Endometrial microvascular endothelial cells (primary cell): ENCODE results near the gene ADAM12. TPM values are rescaled to one million over a fixed set of nuclear protein-coding genes. Genes with fewer than 3 reads are reported as not detected.

ENCODE experiments used
- in situ Hi-C: cut with HindIII; loops from 2 replicates; pipeline ENCODE4 v1.10.0; 2017; ENCODE audit warnings: low sequenced_read_pairs, low pct_unique_long_range_greater_than_20kb; ENCODE audit errors: inconsistent ontology term
- total RNA-seq: library from RNA; depleted of rRNA; stranded (reverse); fragments of >200 nt; gene quantifications from one replicate; pipeline ENCODE4 v1.2.3, GENCODE V29; 2015; ENCODE audit errors: inconsistent ontology term

The ADAM12 gene
- total RNA-seq, 1 donor from 2014 or later = 0.28 TPM

DNA sequence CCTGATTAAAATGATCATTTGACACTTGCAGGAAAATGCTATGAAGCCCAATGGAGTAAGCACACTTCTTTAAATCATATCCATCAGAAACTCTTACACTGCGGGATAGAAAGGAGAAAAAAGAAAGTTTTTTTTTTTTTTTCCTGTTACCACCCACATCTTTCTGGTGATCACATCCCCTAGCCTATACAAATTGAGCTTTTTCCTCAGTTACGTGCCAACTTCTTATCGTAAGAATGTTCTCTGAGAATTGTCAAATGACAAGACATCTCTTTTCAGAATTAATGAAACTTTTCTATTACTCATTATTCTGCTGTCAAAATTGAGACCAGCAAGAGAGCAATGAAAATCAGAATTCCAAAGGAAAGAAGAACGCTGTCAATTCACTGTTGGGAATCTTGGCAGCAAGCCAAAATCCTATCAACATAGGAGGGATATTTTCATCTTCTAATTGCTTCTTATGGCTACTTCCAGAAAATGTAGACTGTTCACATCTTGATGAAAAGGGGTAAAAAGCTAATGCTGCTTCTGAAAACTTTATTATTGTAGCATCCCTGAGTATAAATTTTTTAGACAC, 179.5 kb downstream of the ADAM12 start:
- in situ Hi-C loops = no loop called here

DNA sequence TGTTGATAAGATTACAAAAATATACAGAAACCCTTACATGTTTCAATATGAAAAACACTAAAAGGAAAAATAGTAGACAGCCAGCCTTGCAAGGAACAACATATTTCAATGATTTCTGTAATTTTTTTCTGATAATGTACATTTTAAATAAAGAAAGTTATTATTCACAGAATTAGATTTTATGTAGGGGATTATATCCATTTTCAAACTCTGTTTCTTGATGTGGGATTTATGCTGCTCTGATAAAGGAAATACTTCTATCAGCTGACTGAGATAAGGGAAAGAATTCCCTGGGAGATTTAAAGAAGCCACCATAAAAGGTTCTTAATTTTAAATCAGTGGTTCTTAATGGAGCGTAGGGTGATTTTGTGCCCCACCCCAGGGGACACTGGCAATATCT, 180.4 kb downstream of the ADAM12 start:
- in situ Hi-C loops = no loop called here

DNA sequence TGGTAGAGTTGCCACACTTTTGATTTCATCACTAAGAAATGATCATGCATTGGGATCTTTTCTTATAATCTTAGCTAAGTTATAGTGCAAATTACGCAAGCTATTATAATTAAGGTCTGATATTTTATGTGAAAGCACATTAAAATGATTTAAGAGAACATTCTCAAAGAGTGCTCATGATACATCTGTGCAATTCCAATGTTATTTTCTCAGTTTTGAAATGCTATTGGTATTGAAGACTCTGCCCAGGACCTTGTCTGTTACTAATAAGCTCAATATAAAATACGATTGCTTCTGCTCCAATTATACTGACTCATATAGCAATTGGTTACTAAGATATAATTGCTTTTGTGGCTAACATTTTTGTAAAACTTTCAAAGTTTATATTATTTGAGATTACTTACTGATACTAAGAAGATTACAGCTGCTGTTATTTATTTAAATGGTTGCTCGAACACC, 180.9 kb downstream of the ADAM12 start:
- in situ Hi-C loops = no loop called here

DNA sequence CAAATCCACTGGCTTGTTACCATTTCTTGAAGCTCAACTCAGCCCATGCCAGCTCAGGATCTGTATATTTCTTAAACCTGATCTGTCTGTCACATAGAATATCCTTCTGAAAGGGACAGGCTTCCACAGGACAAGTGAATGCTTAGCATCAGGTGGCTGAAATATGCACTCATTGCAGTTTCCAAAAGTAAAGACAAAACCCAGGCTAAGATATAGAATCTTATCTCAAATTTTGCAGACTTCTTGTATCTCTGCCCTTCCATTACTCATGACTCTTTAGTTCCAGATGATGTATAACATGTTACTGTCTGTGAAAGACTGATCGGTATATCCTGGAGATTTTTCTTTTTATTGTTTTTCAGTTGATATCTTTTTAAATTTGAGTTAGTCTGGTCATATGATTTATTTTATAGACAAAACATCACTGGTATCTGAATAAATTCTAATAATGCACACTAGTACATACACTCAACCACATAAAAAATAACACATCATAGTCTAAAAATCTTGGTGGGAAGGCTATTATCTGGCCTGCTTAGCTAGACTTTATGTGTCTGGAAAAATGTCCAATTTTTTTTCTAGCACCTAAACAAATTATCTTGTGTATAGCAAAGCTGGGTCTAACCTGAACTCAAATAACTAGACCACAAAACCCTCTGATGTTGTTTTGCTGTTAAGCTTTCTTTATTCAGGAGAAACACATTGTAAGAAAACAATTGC, 182.6 kb downstream of the ADAM12 start:
- in situ Hi-C loops = no loop called here

DNA sequence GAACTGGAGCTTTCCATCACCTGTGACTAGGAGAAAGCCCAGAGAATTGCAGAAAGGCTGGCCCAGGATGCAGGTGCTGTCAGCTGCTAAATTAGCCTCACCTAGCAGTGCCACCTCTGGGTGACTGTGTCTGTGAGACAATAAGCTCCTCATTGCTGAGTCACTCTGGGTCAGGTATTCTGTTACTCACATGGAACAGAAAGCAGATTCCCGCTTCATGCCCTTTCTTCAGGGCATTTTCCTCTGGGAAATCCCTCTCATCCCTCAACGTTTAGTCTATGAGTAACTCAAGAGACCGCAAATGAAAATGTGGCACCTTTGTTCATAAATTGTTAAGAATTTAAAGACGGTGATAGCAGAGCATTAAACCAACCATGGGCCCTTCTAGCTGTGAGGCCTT, 184.0 kb downstream of the ADAM12 start:
- in situ Hi-C loops = no loop called here

DNA sequence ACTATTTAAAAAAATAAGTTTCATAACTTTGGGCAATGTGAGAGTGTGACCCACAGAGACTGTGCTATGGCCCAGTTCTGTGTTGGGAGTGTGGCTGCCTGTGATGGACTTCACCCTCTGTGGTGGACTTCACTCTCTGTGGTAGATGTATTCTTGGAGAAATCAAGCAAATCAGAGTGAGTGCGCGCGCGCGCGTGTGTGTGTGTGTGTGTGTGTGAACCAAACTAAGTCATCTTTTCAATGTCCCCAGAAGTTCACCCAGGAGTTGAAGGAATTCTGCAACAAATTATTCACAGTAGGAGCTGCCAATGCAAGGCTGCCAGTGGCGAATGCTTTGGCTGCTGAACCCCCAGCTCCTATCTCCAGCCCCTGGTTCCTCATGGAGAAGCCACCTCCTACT, 184.5 kb downstream of the ADAM12 start:
- in situ Hi-C loops = no loop called here

DNA sequence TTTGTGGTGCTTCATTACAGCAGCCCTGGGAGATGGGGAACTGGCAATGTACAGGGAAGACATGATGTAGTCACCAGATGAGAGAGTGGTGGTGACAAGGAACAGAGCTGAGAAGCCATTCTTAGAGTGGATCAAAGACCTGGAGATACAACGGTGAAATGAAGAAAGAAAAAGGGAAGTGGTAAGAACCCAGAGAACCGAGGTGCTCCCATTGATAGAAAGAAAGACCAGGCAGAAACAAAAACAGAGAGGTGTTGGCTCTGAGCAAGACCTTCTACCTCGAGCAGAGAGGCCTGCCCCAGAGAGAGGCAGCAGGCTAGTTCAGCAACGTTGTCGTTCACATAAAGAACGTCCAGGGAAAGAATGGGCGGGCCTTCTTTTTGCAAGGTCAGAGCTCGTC, 186.7 kb downstream of the ADAM12 start:
- in situ Hi-C loops = no loop called here

DNA sequence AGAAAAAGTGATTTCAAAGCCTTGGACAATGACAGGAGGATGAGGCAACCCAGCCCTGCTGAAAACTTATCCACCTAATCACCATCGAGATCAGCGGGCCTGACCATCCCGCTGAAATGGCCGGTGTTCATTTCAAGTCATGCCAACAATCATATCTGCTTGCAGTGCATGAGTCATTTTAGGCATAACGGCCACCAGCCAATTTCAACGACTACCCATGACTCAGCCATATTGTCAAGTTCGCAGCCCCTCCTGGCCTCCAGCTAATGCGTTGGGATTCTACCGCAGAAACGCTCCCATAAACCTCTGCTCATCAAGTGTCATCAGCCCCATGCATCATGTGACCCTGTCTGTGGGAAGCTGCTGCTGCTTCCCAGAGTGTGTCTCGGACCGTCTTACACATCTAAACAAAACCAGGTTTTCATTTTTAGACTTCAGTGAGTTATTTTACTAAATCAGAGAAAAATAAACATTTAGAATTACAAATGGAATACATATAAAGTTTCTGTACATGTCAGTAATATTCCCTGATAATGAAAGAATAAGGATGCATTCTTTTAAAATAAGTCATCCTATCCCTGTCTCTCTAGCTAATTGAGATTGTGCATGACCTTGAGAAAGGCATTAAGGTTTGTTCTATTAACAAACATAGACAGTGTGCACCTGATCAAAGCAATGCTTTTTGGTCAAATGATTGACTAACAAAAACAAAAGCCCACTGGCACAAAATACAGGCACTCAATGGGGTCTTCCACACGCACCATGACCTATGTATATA, 188.9 kb downstream of the ADAM12 start:
- in situ Hi-C loops = loop anchor here (25.0 kb wide), 1 partner anchor 88 kb away; no protein-coding TSS in a partner anchor

DNA sequence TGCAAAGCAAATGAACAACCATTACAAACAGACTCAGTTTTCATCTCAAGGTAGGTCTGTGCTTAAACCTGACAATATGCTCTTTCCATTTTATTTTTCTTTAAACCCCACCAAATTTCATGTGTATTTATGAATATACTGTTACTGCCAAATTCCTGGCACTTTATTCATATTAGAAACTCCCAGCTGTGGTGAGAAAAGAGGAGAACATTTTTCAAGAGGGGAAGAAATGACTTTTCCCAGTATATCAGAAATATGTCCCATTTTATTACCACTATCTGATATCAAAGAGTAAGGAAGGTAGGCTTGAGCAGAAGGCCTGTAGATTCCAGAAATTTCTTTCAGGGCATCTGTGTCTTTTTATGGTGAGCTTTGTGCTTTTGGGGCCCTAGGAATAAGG, 189.6 kb downstream of the ADAM12 start:
- in situ Hi-C loops = loop anchor here (25.0 kb wide), 1 partner anchor 89 kb away; no protein-coding TSS in a partner anchor

DNA sequence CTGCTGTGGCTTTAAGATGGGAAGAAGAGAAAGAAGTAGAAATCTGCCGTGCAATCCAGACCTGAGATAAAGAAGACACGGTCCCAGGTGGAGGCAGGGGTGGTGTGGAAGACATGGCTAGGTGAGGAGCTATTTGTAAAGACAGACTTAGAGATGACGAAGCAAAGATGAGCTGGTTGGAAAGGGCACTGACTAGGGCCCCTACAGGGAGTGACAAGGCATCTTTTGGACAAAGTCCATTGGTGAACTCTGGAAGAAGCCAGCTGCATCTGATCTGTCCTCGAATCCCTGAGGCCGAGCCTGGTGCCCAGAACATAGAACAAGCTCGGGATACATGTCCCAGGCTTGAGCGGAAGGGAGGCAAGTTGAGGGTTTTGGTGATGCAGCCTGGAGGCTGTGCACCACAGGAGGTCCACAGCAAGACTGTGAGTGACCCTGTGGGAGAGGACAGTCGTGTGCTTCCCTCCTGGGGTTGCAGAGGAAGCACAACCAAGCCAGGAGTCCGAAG, 191.2 kb downstream of the ADAM12 start:
- in situ Hi-C loops = loop anchor here (25.0 kb wide), 1 partner anchor 90 kb away; no protein-coding TSS in a partner anchor

DNA sequence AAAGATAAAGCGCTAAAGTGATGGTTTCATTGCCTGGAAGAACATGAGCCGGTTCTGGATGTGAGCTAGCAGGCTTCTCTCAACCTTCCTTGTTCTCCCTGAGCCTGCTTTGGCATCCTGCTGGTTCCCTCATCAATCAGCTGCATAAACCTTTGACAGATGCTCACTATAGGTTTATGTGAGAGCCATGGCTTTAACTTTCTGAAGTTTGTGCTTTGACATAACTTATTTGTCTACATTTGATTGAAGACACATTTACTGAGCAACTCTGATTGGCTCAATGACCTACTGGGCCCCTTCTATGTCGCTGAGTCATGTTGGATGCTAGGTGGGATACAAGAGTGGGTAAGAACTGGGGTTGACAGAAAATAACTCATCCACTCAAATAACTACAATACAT, 192.0 kb downstream of the ADAM12 start:
- in situ Hi-C loops = loop anchor here (25.0 kb wide), 1 partner anchor 91 kb away; no protein-coding TSS in a partner anchor

DNA sequence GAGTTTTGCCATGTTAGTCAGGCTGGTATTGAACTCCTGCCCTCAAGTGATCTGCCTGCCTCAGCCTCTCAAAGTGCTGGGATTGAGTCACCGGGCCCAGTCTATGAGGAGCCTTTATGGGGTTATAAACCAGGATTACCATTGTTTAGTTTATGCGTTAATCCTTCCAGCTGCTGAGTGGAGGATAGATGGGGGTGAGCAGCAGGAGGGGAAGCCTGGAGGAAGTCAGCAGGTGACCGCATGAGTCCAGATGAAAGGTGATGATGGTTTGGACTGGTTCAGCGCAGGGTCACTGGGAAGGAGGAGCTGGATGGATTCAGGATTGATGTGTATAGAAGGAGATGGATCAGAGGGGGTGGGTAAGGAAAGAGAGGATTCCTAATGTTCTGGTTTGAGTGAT, 197.1 kb downstream of the ADAM12 start:
- in situ Hi-C loops = loop anchor here (25.0 kb wide), 1 partner anchor 96 kb away; no protein-coding TSS in a partner anchor

DNA sequence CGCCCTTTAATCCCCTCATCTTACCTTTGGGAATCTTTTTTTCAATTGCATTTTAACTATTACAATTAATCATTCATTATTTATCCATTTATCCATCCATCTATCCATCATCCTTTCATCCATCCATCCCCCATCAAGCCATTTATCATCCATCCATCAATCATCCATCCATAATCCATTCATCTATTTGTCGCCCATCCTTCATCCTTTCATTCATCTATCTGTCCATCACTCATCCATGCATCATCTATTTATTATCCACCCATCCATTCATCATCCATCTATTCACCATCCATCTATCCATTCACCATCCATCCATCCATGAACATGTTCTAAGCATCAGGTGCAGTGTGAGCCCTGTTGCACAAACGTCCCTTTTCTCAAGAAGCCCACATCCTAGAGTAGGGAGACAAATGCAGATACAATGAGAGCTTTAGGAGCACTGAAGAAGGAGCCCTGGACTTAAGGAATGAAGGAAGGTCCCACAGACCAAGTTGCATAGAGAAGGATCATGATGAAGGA, 199.5 kb downstream of the ADAM12 start:
- in situ Hi-C loops = loop anchor here (25.0 kb wide), 1 partner anchor 99 kb away; no protein-coding TSS in a partner anchor

DNA sequence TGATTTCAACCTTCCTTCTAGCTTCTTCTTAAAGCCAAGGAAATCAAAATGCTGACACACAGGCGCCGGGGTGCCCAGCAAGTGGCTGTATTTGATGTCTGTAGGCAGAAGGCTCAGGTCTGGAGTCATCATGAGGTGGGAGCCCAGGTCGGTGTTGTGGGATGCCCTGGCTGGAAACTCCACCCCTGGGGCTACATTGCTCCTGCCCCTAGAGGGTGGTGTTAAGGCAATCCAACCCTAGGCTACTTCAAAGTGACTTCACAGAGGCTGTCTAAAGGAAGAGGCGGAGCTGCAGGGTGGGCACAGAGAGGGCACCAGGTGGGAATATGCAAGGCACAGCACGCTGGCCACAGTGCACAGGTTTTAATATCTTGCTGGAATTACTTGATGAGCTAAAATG, 200.9 kb downstream of the ADAM12 start:
- in situ Hi-C loops = loop anchor here (25.0 kb wide), 1 partner anchor 100 kb away; no protein-coding TSS in a partner anchor

DNA sequence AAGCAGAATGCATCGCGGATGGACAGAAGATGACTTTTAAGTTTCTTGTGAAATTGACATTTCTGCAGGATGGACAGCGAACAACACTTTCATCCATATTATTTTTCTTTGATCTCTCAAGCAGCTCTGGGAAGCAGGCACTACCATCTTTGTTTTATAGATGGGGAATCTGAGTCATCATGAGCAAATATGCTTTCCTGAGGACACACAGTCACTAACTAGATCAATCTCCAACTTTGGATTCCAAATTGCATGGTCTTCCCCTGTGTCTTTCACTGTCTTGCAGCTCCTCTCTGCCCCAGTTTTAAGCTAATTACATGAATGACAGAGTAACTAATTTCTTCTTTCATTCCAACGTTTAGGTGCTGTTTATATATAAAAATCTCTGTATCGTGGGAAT, 201.5 kb downstream of the ADAM12 start:
- in situ Hi-C loops = loop anchor here (25.0 kb wide), 1 partner anchor 101 kb away; no protein-coding TSS in a partner anchor

DNA sequence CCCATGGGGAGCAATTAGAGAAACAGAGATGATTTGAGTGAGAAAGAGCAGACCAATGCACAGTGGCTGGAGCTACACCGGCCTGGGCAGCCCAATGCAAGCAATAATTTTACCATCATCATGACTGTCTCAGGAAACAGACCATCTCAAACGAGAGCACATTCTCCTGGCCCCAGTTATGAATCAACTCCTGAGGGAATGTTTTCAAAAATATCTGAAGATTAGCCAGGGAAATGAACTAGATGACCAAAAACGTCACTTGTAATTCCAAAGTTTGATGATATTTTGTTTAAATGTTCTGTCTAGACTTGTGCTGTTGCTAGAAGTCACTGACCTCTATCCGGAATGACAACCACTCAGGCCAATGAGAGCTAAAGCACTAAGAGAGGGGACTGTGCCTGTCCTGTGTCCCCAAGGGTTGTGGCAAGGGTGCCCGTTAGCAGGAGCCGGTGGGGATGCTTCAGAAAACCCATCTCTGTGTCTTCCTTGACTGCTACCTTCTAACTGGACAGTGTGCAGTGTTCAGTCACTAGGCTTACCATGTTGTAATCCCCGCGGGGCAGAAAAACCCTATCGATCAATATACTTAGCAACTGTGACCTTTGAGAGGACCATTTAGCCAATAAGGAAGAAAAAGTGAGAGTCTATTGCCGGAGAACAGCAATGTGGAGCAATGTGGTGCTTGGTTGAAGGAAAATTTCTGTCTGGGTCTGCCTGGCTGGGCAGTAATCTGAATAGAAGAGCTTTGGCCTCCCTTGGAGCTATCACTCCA, 202.4 kb downstream of the ADAM12 start:
- in situ Hi-C loops = loop anchor here (25.0 kb wide), 1 partner anchor 101 kb away; no protein-coding TSS in a partner anchor

DNA sequence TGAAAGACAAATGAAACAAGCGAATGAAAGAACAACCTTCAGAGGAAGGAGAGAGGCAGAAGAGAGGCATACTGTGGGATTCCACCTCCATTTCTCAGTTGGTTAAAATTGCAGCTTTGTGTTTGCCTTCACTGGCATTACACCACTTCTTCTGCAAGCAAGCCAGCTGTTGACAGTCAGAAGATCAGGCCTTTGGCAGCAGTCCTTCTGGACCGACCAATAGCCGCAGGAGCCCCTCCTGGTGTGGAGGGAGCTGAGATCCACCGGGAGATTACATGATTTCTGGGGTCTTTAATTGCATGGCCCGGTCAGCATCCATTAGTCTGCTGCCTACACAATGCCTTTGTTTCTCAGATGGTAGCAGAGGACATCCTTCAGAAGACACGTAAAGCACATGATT, 206.7 kb downstream of the ADAM12 start:
- in situ Hi-C loops = loop anchor here (25.0 kb wide), 1 partner anchor 106 kb away; no protein-coding TSS in a partner anchor

DNA sequence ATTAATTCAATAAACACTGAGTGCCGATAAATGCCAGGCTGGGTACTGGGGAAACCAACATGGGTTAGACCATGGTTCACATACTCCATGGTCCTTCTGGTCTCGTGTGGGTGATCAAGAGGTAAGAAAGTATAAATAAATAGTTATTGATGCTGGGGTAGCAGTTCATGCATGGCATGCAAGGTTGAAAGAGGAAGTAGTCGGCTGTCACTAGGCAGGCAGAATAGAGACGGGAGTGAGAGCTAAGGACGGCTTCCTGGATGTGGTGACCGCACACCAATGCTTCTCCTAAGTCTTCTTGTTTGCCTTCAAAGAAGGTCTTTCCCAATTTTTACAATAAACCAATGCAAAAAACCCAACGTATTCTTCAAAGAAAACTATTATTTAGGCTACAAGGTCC, 208.6 kb downstream of the ADAM12 start:
- in situ Hi-C loops = loop anchor here (25.0 kb wide), 1 partner anchor 108 kb away; no protein-coding TSS in a partner anchor
